Hematopoietic multipotent progenitor cell treated with erythropoietin and hydrocortisone succinate and interleukin-3 and kit ligand, for 15 days (in vitro differentiated cells): Measurements from ENCODE around the gene PARD3B.

Source experiments
- DNase-seq: peaks from one replicate; pipeline ENCODE4 v3.0.0-alpha.2; 2015; ENCODE audit warnings: low spot score

Gene PARD3B

GRCh38 chr2:204544961-204545860, at the start of gene PARD3B:
Gene PARD3B, plus strand, starts transcription at chr2:204545475. Its CDS starts 525 bp downstream, at chr2:204546000.
- DNase-seq: no peak

DNA sequence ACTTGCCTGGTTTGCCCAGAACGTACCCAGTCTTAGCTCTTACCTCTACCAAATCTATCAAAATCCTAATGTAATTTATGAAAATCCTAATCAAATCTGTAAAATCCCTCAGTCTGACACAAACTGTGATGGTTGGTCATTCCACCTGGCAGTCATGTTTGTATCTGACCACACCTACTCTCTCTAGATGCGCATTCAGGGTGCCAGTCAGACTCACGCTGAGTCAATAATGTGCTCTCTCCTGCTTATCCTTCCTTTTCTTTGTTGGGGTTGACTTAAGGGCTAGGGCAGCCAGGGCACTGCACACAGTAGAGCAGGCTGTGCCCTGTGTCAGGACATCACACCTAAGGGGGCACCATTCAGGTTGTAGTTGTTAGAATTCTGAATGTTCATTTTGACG, 48.5 kb upstream of the PARD3B start:
- DNase-seq: no peak

DNA sequence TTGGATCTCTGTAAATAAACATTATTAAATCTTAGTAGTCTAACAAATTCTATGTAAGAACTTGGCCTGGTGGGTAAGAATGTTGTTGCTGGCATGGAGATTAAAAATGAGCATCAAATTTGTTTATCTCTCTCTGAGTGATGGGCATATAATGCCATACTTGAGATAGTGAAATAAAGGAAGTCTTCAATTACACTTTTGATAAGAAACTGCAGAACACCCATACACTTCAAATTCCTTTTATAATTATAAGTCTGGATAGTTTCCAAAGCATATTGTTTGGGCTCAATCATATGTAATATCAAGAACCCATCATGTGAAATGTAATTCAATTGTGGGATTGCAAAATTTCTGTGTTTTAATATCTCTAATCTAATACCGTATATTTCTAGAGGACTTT, 47.4 kb upstream of the PARD3B start:
- no peak for DNase-seq

- DNase-seq: no peak
These were observed 47.0 kb upstream of the PARD3B start for GRCh38 chr2:204498291-204498690.

DNA sequence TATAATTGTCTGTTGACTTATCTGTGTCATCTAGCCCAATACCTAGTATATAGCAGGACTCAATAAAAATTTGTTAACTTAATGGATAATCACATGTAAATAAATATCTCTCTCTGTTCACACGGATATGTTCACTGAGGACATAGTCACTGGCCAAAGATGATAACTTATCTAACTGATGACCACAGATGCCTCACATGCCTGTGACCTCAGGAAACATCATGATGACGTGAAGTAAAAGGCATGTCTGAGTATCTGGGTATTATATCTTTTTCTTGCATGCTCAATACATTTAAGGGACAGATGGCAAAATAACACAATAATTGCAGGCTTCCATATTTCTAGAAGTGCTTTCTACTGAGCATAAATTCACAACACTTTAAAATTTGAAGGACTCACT, 41.4 kb upstream of the PARD3B start:
- DNase-seq: no peak

DNA sequence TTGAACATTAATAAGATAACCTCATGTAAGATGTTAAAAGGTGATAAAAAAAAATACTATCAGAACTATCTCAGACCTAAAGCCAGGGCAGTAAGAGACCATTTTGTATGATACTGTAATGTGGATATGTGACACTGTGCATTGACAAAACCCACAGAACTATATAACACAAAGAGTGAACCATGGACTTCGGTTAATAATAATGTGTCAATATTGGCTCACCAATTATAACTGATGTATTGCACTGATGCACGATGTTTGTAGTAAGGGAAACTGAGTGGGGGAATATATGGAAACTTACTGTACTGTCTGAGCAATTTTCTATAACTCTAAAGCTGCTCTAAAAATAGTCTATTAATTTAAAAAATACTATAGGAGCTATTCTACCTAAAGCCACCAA, 40.7 kb upstream of the PARD3B start:
- DNase-seq: no peak

DNA sequence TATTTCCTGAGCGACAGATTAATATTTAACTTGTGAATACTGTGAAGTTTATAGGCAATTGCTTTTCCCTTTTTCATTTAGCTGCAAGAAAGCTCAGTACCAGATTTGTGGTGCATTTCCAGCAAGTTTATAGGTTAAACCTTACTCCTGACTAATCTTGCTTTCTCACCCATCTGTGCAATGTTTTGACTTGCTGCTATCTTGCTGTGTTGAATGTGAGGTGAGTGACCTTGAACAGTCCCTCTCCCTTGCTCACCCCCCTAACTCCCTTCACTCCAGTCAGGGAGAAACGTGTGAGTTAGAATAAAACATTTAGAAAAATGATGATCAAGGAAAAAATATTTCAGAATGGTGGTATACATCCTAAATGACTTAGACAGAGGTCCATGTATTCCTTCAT, 39.8 kb upstream of the PARD3B start:
- DNase-seq: no peak

DNA sequence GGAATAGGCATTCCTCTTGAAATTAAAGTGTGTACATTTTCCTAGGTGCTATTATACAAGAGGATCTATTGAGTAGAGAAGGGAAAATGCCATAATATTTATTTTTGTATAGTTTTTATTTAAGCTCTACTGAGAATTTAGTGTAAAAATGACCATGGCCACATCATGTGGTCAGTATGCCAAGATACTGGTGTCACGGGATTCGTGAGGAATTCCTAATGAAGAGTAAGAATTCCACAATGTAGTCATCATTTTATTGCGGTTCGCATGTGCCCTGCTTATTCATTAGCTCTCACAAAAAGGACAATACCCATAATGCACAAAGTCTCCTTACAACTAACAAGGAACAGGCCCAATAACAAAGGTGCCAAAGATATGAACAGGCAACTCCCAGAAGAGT, 39.3 kb upstream of the PARD3B start:
- no peak for DNase-seq

GRCh38 chr2:204507636-204508035, 37.6 kb upstream of the PARD3B start:
- no peak for DNase-seq

DNA sequence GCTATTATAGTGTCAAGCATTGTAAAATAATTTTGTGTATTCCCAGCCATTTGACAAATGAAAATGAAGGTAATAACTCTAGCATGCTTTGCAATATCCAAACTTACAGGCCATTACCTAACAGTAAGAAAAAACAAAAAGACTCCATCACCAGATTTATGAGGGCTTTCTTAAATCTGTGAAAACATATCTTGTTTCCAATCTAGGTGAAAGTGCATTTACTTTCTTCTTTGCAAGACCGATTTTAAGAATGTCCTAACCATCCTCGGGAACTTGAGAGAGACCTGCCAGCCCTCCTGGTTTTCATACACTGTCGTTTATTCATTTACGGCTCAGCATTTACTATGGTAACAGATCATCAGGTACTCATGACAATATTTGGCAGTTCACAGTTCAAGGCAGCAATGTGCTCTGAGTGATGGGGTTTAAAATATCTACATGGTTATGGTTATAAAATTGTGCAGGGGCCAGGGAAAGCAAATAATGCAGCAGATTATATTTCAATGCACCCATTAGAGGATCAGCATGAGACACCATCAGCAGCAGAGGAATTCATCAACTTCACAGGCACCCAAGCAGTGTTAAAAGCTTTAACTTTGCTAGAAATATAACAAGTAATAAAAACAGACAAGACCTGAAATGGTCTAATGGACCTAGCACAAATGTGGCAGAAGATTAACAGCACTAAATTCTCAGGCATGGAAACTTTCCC, 34.4 kb upstream of the PARD3B start:
- no peak for DNase-seq

GRCh38 chr2:204514439-204514838, 30.8 kb upstream of the PARD3B start:
- no peak for DNase-seq

DNA sequence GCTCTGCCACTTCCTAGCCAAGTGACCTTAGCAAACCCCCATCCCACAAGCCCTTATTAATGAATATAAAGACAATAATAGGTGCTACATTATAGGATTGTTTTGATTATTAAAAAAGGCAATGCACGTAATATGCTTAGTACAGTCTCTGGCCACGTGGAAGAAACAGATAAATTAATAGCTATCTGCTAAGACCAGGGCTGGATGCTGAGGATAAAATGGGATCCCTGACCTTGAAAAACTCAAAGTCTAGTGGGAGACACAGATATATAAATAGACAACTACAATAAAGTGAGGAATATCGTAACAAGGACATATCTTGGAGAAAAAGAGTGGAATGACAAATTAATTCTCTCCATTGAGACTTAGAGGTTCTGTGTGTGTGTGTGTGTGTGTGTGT, 29.9 kb upstream of the PARD3B start:
- DNase-seq: no peak

- no peak for DNase-seq
These were observed 28.1 kb upstream of the PARD3B start for GRCh38 chr2:204517154-204517553.

DNA sequence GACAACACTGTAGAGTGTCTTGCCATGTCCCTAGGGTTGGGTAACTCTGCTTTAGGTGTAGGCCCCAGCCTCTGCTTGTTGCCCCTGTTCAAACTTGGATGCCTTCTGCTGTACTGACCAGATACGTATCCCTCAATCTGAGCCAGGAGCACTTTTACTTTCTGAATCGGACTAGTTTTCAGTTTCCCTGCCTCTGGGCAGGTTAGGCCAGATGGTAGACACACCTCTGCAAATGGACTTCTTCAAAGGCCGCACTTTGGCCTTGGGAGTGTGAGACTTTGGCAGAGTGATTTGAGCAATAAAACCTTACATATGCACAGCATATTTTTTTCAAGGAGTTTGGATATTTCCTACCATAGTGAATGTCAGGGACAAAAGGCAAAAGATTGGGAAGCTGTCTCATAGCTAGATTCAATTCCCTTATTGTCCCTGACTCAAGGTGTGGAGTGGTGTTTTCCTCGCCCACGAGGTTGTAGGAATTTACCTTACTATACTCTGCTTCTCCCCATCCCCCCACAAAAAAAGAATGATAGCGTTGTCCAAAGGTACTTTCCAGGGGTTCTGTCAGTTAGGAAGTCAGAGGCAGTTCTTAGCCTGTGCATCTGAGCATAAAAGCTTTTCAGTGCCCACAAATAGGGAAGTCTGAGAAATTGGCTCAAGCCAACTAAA, 15.3 kb upstream of the PARD3B start:
- no peak for DNase-seq

GRCh38 chr2:204530464-204530805, 14.8 kb upstream of the PARD3B start:
- DNase-seq: no peak

- no peak for DNase-seq
These were observed 11.5 kb upstream of the PARD3B start for GRCh38 chr2:204533629-204534370.

DNA sequence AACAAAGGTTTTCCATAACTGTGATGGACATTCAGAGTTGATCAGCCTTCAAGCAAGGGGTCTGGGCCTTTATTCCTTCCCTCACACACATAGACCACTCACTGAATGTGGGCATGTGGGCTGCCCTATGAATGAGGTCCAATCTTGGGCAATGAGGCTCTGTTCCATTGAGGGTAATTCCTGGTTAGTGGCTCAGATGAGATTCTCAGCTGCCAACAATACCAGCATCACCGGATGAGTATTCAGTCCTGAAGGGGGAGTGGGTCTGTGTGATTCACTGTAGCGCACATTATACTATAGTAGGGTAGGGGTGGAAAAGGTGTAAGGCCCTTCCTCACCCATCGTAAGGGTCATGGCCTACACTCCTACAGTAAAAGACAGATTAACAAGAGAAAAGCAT, 9.9 kb upstream of the PARD3B start:
- no peak for DNase-seq

- no peak for DNase-seq
These were observed 9.5 kb upstream of the PARD3B start for GRCh38 chr2:204535764-204536163.

DNA sequence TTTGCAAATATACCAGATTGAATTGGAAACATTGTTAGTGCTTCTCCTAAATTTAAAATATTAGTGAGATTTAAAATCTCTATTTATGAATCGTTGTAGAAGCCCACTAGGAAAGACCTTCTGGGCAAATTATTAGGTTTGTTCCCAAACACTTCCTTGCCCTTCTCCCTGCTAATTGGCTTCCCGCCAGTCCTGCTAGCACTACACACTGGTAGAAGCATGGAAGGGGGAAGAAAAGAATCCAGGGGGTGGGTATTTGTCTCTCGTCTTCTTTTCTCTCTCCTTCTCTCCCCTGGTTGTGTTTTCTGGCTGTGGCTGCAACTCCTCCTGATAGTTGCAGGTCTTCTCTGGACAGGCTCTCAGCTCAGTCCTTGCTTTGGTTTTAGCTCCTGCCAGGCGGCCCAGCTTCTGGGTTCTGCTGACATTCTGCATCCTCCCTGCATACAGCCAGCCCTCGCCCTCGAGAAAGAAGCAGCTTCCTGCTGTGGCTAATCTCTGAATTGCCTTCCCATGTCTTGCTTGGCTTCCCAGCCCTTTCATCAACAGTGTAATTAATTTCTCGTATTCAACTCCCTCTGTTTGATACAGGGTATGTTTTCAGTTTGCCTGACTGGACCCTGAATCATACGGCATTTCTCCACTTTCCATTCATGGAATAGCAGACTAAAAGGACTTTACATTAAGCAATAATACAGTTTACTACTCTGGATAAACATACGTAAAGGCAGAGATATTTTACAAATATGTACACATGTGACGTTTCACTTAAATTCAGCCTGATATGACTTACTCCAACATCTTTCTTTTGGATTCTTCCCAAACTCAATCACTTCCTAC, 6.9 kb upstream of the PARD3B start:
- DNase-seq: no peak

DNA sequence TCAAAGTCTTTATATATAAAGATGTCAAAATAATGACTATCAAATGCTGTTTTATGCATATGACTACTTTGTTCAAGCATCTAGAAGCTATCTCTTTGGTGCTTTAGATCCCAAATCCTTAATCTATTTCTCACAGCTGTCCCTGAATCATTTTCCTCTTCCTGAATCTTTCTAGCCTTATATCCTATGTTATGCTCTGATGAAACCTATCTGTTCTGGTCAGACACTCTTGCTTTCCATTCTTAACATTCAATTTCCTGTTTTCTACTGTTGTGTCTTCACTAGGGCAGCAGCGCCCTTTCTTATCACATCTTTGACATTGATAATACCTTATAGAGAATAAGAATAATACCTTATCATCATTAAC, 6.3 kb upstream of the PARD3B start:
- DNase-seq: no peak

GRCh38 chr2:204541637-204542036, 3.6 kb upstream of the PARD3B start:
- DNase-seq: no peak
